ENCODE measurements around the gene YBX2. TPM values are rescaled to one million over a fixed set of nuclear protein-coding genes. Genes with fewer than 3 reads are reported as not detected.

The YBX2 gene
- total RNA-seq, 4 donors from 2014 or later = 1.9 to 9.7 (median 4.0) TPM

- no peak overlapping the region for H3K4me3 ChIP-seq
- TF ChIP-seq, protein P1, sequence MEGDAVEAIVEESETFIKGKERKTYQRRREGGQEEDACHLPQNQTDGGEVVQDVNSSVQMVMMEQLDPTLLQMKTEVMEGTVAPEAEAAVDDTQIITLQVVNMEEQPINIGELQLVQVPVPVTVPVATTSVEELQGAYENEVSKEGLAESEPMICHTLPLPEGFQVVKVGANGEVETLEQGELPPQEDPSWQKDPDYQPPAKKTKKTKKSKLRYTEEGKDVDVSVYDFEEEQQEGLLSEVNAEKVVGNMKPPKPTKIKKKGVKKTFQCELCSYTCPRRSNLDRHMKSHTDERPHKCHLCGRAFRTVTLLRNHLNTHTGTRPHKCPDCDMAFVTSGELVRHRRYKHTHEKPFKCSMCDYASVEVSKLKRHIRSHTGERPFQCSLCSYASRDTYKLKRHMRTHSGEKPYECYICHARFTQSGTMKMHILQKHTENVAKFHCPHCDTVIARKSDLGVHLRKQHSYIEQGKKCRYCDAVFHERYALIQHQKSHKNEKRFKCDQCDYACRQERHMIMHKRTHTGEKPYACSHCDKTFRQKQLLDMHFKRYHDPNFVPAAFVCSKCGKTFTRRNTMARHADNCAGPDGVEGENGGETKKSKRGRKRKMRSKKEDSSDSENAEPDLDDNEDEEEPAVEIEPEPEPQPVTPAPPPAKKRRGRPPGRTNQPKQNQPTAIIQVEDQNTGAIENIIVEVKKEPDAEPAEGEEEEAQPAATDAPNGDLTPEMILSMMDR (IDR thresholded peaks at IDR 0.05) = no peak
- TF ChIP-seq EP300 (IDR thresholded peaks at IDR 0.05) (no peak), POLR2A (IDR thresholded peaks at IDR 0.05) (no peak)
- H3K27me3 ChIP-seq = peaks cover 24% of the 10 kb centered on the region
- H3K36me3 ChIP-seq = no peaks in the 10 kb centered on the region
- DNase-seq (ENCODE audit: low spot score in 2 of 2) = no peak
- no peaks in the 10 kb centered on the region for H3K9me3 ChIP-seq
- WGBS = 72% methylated on average over 1 of the region's 1 CpG
- no peak overlapping the region for H3K27ac ChIP-seq
- peaks cover 19% of the 10 kb centered on the region for H3K4me1 ChIP-seq
These were observed 27.7 kb downstream of the YBX2 start for GRCh38 chr17:7266784-7267183.

GRCh38 chr17:7263801-7264078 is 30.7 kb downstream of the YBX2 start:
- Histone ChIP-seq H3K4me3 (peak overlapping the region; percentile 52), H3K4me1 (peaks cover 46% of the 10 kb centered on the region), H3K36me3 (peaks cover 9% of the 10 kb centered on the region), H3K27ac (no peak overlapping the region), H3K9me3 (no peaks in the 10 kb centered on the region), H3K27me3 (peaks cover 37% of the 10 kb centered on the region)
- TF ChIP-seq, protein P1 (IDR thresholded peaks at IDR 0.05) = no peak
- no peak for TF ChIP-seq POLR2A (IDR thresholded peaks at IDR 0.05)
- TF ChIP-seq EP300 (IDR thresholded peaks at IDR 0.05) = no peak
- no peak for TF ChIP-seq POLR2AphosphoS5 (IDR thresholded peaks at IDR 0.05)
- 59% methylated on average over 4 of the region's 4 CpGs for WGBS
- no peak for DNase-seq (ENCODE audit: low spot score in 2 of 2)

GRCh38 chr17:7262935-7263800 is 31.3 kb downstream of the YBX2 start:
- H3K27ac ChIP-seq = peak overlapping the region; percentile 60
- no peak for TF ChIP-seq POLR2AphosphoS5 (IDR thresholded peaks at IDR 0.05)
- TF ChIP-seq, protein P1 (IDR thresholded peaks at IDR 0.05) = no peak
- no peak for TF ChIP-seq POLR2A (IDR thresholded peaks at IDR 0.05)
- TF ChIP-seq EP300 (IDR thresholded peaks at IDR 0.05) = no peak
- 12% methylated on average over 26 of the region's 26 CpGs for WGBS
- peak overlapping the region; percentile 52 for H3K4me3 ChIP-seq
- peaks cover 37% of the 10 kb centered on the region for H3K27me3 ChIP-seq
- H3K9me3 ChIP-seq = no peaks in the 10 kb centered on the region
- peaks cover 14% of the 10 kb centered on the region for H3K36me3 ChIP-seq
- H3K4me1 ChIP-seq = peaks cover 47% of the 10 kb centered on the region
- no peak for DNase-seq (ENCODE audit: low spot score in 2 of 2)

GRCh38 chr17:7262192-7262934 is 32.1 kb downstream of the YBX2 start, which contains the start of gene CLDN7:
CLDN7 (minus strand) TSS chr17:7262478; CDS start chr17:7262043, 435 bp downstream.
- WGBS = 8% methylated on average over 44 of the region's 64 CpGs
- DNase-seq (ENCODE audit: low spot score in 2 of 2) = no peak
- peak within 1 kb of the TSS; percentile 52 for H3K4me3 ChIP-seq
- TF ChIP-seq POLR2A (IDR thresholded peaks at IDR 0.05) = peak in 1 of 2 donors; percentile 15
- TF ChIP-seq, protein P1 (IDR thresholded peaks at IDR 0.05) = no peak
- H3K27me3 ChIP-seq = peaks cover 37% of the 10 kb centered on the region
- peak within 1 kb of the TSS; percentile 60 for H3K27ac ChIP-seq
- peaks cover 21% of the 10 kb centered on the region for H3K36me3 ChIP-seq
- H3K9me3 ChIP-seq = no peaks in the 10 kb centered on the region
- peaks cover 47% of the 10 kb centered on the region for H3K4me1 ChIP-seq

Data from suprapubic skin (tissue), 4 donors.